GM12874 (cell line): ENCODE results near the gene LBH.

Experiments used
- CTCF ChIP-seq: IDR thresholded peaks from 2 replicates; pipeline ENCODE4 v1.5.1; 2011; ENCODE audit warnings: low read depth, mild to moderate bottlenecking, control low read depth, low read length, moderate library complexity; ENCODE audit not compliant: insufficient read depth

LBH gene

GRCh38 chr2:30231996-30232800 lies 864 bp downstream of the LBH start:
- TF ChIP-seq CTCF: no peak

DNA sequence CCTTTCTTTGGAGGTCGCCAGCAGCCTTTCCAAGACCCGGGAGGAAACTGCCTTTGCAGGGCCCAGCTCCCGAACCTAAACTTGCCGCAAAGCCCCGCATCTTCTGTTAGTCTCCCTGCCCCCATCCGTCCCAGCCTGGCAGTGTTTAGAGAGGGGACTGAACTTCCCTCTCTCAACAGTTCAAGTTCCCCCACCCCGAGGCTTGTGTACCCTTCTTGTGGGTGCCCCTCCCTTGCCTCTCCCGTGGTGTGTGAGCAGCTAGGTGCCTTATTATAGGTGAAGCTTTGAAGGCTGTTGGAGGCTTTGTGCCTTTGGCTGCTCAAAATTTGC lies 1.4 kb downstream of the LBH start:
- no peak for TF ChIP-seq CTCF

DNA sequence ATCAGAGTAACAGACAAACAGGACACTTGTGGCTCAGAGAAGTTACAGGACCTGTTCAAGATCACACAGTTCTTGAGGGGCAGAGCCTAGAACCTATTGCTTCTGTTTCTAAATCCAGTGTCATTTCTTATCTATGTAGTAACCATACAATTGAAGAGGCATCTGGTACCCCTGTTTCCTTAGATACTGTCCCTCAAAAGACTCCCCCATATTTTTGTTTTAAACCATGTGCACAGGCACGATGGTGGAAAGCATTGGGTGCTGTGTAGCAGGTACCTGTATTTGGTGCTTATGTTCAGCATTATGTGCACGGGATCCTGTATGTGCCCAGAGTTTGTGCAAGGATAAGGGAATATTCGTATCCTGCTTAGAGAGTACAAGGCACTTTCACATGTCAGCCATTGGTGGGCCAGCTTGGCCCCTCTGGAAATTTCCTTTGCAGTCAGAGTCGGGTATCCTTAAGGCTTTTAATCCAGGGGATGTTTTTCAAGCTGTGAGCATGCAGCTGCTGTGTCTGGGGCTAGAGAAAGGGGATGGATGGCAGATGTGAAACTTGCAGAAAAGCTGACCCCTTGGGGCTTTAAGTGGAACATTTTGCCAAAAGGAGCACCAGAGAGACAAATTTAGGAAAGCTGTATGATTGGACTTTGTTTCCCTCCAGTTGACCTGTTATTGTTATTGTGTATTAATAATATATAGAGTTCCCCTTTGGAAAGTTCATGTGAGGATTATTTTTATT lies 2.1 kb downstream of the LBH start:
- TF ChIP-seq CTCF: no peak

- no peak for TF ChIP-seq CTCF
Observed at GRCh38 chr2:30234180-30234971, 3.0 kb downstream of the LBH start.

GRCh38 chr2:30235008-30235655 lies 3.8 kb downstream of the LBH start:
- TF ChIP-seq CTCF: no peak

DNA sequence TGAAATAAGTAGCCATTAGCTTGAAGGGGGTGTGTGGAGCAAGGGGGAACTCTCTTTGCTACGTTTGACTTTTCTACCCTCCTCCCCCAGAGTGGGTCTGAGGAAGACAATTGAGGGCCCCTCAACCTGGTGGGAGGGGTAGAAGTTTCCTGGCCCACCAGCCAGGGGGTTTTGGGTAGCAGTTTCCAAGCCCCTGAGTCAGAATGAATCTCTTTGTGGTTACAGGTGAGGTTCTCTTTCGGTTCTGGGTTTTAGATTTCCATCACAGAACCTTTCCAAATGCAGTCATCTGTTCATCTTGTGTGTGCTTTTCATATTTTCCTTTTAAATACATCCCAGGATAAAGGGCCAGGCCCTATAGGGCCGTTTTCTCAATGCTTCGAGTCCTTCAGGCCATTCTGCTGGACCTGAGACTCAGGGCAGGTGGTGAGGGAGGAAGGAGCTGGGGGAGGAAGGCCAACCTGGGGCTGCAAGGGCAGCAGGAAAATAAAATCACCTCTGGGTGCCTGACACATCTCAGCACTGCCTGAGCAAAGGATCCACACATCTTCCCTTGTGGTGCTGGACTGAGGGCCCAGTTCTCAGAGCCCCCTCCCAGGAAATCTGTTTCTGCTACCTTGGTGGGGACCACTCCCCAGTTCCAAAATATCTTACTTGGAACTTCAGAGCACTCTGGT lies 4.7 kb downstream of the LBH start:
- TF ChIP-seq CTCF: no peak
